HG03457 (cell line): Measurements from ENCODE around the gene RAMP3.

Experiments
- ATAC-seq: cut with Tn5 transposase; IDR thresholded peaks from one replicate; pipeline ENCODE4 v1.9.1; 2021; ENCODE audit warnings: moderate number of reproducible peaks; ENCODE audit not compliant: unreplicated experiment

The RAMP3 gene

GRCh38 chr7:45178241-45179225, 20.9 kb downstream of the RAMP3 start:
- ATAC-seq: no peak

- ATAC-seq: no peak
These were observed 22.1 kb downstream of the RAMP3 start for GRCh38 chr7:45179666-45180065.

GRCh38 chr7:45180084-45180986, 22.7 kb downstream of the RAMP3 start:
- no peak for ATAC-seq

GRCh38 chr7:45181286-45181960, 23.8 kb downstream of the RAMP3 start:
- no peak for ATAC-seq

- no peak for ATAC-seq
These were observed 24.6 kb downstream of the RAMP3 start for GRCh38 chr7:45181991-45182855.

GRCh38 chr7:45182856-45183710, 25.5 kb downstream of the RAMP3 start:
- ATAC-seq: no peak

- ATAC-seq: no peak
These were observed 26.2 kb downstream of the RAMP3 start for GRCh38 chr7:45183711-45184210.

GRCh38 chr7:45184326-45185027, 26.9 kb downstream of the RAMP3 start:
- no peak for ATAC-seq

- ATAC-seq: no peak
These were observed 27.7 kb downstream of the RAMP3 start for GRCh38 chr7:45185028-45185863.

- no peak for ATAC-seq
These were observed 28.3 kb downstream of the RAMP3 start for GRCh38 chr7:45185864-45186250.

- ATAC-seq: no peak
These were observed 28.7 kb downstream of the RAMP3 start for GRCh38 chr7:45186261-45186813.

GRCh38 chr7:45187089-45187945, 29.7 kb downstream of the RAMP3 start:
- no peak for ATAC-seq

- ATAC-seq: no peak
These were observed 30.4 kb downstream of the RAMP3 start for GRCh38 chr7:45187946-45188411.

GRCh38 chr7:45188736-45189135, 31.1 kb downstream of the RAMP3 start:
- ATAC-seq: no peak

GRCh38 chr7:45189151-45189970, 31.8 kb downstream of the RAMP3 start:
- ATAC-seq: no peak
